Esophagus squamous epithelium (tissue), 5 donors: ENCODE measurements around the gene PCBP4. TPM values are rescaled to one million over a fixed set of nuclear protein-coding genes. Genes with fewer than 3 reads are reported as not detected.
A peak's percentile ranks its signal among the peaks of the same experiment; 100 is the strongest.

ENCODE experiments used
- DNase-seq: peaks from one replicate; lab custom pipeline; 2025; lab: John Stamatoyannopoulos, UW
- H3K27ac ChIP-seq, 4 donors: fragments of 200-600 bp; sonication (generic); one replicate each; pipeline ENCODE4 v1.5.1; 2016 to 2019; ENCODE audit warnings: mild to moderate bottlenecking in 1 of 4
- H3K27me3 ChIP-seq, 4 donors: fragments of 200-600 bp; sonication (generic); 1 replicate in 3 of 4; 2 replicates in 1 of 4; pipeline versions ENCODE4 v1.5.1 to v1.6.0; 2017 to 2021; ENCODE audit warnings: antibody characterized with exemption in 1 of 4
- H3K36me3 ChIP-seq, 3 donors: fragments of 200-600 bp; sonication (generic); one replicate each; pipeline ENCODE4 v1.5.1; 2016 to 2019
- H3K4me1 ChIP-seq, 3 donors: fragments of 200-600 bp; sonication (generic); one replicate each; pipeline ENCODE4 v1.5.1; 2017 to 2019
- H3K4me3 ChIP-seq, 4 donors: fragments of 200-600 bp; sonication (generic); 1 replicate in 3 of 4; 2 replicates in 1 of 4; pipeline ENCODE4 v1.5.1; 2016 to 2019; ENCODE audit warnings: mild to moderate bottlenecking in 2 of 4, moderate library complexity in 1 of 4
- H3K9me3 ChIP-seq, 3 donors: fragments of 200-600 bp; sonication (generic); one replicate each; pipeline ENCODE4 v1.5.1; 2016 to 2019
- CTCF ChIP-seq, 6 experiments: fragments of 450-650 bp in 4 of 6; fragments of 200-600 bp in 2 of 6; sonication (generic) in 2 of 6; IDR thresholded peaks; one replicate each; pipeline ENCODE4 v1.5.1; 2016 to 2019; ENCODE audit warnings: antibody characterized with exemption in 6 of 6, mild to moderate bottlenecking in 4 of 6, moderate library complexity in 4 of 6
- POLR2A ChIP-seq, 4 donors: fragments of 450-650 bp; IDR thresholded peaks; one replicate each; pipeline ENCODE4 v1.6.1; 2017; ENCODE audit warnings: antibody characterized with exemption in 4 of 4, mild to moderate bottlenecking in 4 of 4, moderate library complexity in 3 of 4
- WGBS, 2 donors: methylation state at CpG; one replicate each; pipeline ENCODE4 v1.1.5; 2018; 5-methylcytosine and 5-hydroxymethylcytosine counted together
- intact Hi-C: fragments of 100-400 bp; cut with DNase I; formaldehyde crosslinking; loops from one replicate; pipeline ENCODE4 v1.15.0; 2022
- total RNA-seq, 4 donors: library from RNA; depleted of rRNA; stranded (reverse); fragments of >200 nt; gene quantifications; one replicate each; pipeline ENCODE4 v1.1.0, GENCODE V29; 2016
- donor health status: DM: yes; HTN: yes; CAD: no.

PCBP4 gene
- total RNA-seq, 4 donors from 2014 or later: 13.0 to 47.3 (median 19.5) TPM

GRCh38 chr3:51941463-51941797, 25.8 kb downstream of the PCBP4 start:
- H3K4me1 ChIP-seq: peaks cover 16 to 44% (median 26%) of the 10 kb centered on the region in 3 donors
- H3K4me3 ChIP-seq: peak overlapping the region; percentile 53 to 95 (median 84)
- H3K9me3 ChIP-seq: no peaks in the 10 kb centered on the region
- TF ChIP-seq POLR2A (IDR thresholded peaks at IDR 0.05) (peak in 1 of 4 donors; percentile 8), CTCF (IDR thresholded peaks at IDR 0.05) (no peak)
- no peak for DNase-seq
- no peaks in the 10 kb centered on the region for H3K27me3 ChIP-seq
- H3K27ac ChIP-seq: peak overlapping the region; percentile 60 to 86 (median 73)
- intact Hi-C loops: no loop called here
- WGBS, 2 donors: no CpG with 5 or more reads among the region's 20 CpGs
- H3K36me3 ChIP-seq: peaks cover 10 to 46% (median 18%) of the 10 kb centered on the region in 3 donors

DNA sequence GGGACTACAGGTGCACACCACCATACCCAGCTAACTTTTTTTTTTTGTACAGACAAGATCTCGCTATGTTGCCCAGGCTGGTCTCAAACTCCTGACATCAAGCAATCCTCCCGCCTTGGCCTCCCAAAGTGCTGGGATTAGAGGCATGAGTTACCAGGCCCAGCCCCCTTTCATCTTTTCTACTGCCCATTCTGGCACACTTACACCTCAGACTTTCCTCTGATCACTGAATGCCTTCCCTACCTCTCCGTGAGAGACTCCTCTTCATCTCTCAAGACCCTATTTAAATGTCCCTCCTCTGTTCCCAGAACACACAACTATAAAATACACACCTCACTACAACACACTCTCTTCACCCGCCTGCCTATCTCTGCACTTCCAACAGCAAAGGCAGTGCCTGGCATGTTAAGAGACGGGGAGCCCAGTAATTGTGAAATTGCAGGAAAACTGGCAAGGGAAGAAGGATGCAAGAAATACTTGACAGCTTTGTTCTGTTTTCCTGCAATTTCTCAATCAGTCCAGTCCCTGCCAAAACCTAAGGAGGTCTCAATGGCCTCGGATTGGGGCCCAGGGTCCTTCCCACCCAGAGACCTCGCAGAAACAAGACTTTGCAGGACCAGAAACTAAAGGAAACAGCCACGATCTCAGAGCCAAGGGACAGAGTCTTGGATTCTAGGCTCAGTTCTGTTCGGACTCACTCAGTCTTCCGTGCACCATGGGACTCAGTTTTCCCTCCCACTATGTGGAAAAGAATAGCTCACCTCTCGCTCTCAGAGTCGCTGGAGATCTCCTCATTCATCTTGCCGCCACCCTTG, 26.4 kb downstream of the PCBP4 start:
- DNase-seq: no peak
- WGBS, 2 donors: 27% methylated on average over 11 to 13 of the region's 13 CpGs
- peaks cover 15 to 47% (median 23%) of the 10 kb centered on the region in 3 donors for H3K36me3 ChIP-seq
- peak overlapping the region; percentile 60 to 86 (median 73) for H3K27ac ChIP-seq
- H3K27me3 ChIP-seq: no peaks in the 10 kb centered on the region
- no peak for TF ChIP-seq CTCF (IDR thresholded peaks at IDR 0.05)
- TF ChIP-seq POLR2A (IDR thresholded peaks at IDR 0.05): no peak
- H3K4me3 ChIP-seq: peak overlapping the region; percentile 53 to 95 (median 84)
- no peaks in the 10 kb centered on the region for H3K9me3 ChIP-seq
- intact Hi-C loops: no loop called here
- H3K4me1 ChIP-seq: peaks cover 16 to 44% (median 26%) of the 10 kb centered on the region in 3 donors

- Histone ChIP-seq H3K36me3 (peaks cover 24 to 55% (median 43%) of the 10 kb centered on the region in 3 donors), H3K4me1 (peaks cover 16 to 44% (median 26%) of the 10 kb centered on the region in 3 donors), H3K27me3 (no peaks in the 10 kb centered on the region), H3K4me3 (no peak overlapping the region), H3K9me3 (no peaks in the 10 kb centered on the region), H3K27ac (no peak overlapping the region)
- WGBS, 2 donors: 85 to 89% methylated on average over 6 to 8 of the region's 9 CpGs
- no peak for DNase-seq
- intact Hi-C loops: no loop called here
- no peak for TF ChIP-seq CTCF (IDR thresholded peaks at IDR 0.05)
- no peak for TF ChIP-seq POLR2A (IDR thresholded peaks at IDR 0.05)
Measured at GRCh38 chr3:51938780-51939425, 28.4 kb downstream of the PCBP4 start.

DNA sequence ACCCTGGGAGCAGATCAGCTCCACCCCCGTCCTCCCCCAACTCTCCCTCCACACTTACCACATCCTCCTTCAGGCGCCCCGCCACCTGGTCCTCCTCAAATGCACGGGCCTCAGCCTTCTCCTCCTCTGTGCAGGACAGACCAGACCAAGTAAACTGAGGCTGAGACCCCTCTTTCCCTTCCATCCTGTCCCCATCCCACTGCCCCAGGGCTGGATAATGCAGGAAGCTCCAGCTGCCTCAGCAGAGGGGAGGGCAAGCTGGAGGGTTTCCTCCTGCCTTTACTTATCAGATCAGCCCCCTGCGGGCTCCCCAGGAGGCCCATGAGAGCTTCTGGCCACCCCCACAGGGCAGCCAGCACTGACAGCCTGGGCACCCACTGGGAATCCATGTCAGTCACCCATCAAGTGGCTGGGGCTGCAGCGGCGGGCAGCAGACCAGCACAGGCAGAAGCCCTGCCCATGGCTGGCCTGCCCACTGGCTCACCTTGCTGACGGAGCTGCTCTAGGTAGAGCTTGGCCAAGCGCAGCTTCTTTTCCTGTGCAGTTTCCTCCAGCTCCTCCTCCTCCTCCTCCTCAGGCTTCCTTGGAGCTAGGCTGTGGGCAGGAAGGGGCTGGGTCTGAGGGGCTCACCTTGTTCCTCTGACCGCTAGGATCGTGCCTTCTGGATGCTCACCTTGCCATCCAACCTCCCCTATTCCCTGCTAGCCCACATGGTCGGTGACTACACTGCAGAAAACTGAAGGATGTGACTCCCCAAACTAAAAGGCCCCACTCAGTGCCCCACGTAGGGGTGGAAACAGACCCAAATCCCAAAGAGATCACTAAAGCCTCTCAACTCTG, 29.4 kb downstream of the PCBP4 start:
- no peaks in the 10 kb centered on the region for H3K9me3 ChIP-seq
- 84 to 90% methylated on average over 3 to 6 of the region's 13 CpGs for WGBS, 2 donors
- intact Hi-C loops: no loop called here
- no peak for DNase-seq
- H3K4me3 ChIP-seq: no peak overlapping the region
- peaks cover 30 to 65% (median 48%) of the 10 kb centered on the region in 3 donors for H3K36me3 ChIP-seq
- H3K27ac ChIP-seq: no peak overlapping the region
- no peaks in the 10 kb centered on the region for H3K27me3 ChIP-seq
- H3K4me1 ChIP-seq: peaks cover 16 to 36% (median 21%) of the 10 kb centered on the region in 3 donors
- TF ChIP-seq CTCF (IDR thresholded peaks at IDR 0.05) (no peak), POLR2A (IDR thresholded peaks at IDR 0.05) (no peak)
